Measurements from ENCODE around the gene PDZRN3. TPM values are rescaled to one million over a fixed set of nuclear protein-coding genes. Genes with fewer than 3 reads are reported as not detected.

PDZRN3 gene
- total RNA-seq, 2 donors from 2014 or later = 30.8 to 60.6 TPM

GRCh38 chr3:73418681-73419080, 206.1 kb downstream of the PDZRN3 start:
- intact Hi-C loops (cut with DNase I) = no loop called here
- DNase-seq = no peak
- no peak for ATAC-seq

GRCh38 chr3:73415118-73415517, 209.6 kb downstream of the PDZRN3 start:
- DNase-seq = no peak
- intact Hi-C loops (cut with DNase I) = no loop called here
- no peak for ATAC-seq

GRCh38 chr3:73413619-73414018, 211.1 kb downstream of the PDZRN3 start:
- intact Hi-C loops (cut with DNase I) = no loop called here
- no peak for ATAC-seq
- no peak for DNase-seq

DNA sequence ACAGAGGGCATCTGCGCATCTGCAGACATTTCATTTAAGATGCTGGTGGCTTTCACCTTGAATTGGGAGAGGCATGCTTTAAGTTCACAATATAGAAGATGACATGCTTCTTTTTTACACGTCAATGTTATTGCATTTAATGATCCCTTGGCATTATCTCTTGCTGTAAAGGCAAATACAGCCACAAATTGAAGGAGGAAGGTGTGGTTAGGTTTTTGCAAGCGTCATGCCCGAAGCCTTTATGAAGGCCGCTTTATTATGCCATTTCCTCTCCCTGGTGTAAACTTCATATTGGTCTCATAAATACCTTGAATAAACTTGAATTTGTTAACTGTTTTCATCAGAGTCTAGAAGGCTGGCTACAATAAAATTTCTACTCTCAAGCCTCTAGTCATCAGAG, 212.7 kb downstream of the PDZRN3 start:
- DNase-seq (no peak), ATAC-seq (no peak)
- intact Hi-C loops (cut with DNase I) = no loop called here

DNA sequence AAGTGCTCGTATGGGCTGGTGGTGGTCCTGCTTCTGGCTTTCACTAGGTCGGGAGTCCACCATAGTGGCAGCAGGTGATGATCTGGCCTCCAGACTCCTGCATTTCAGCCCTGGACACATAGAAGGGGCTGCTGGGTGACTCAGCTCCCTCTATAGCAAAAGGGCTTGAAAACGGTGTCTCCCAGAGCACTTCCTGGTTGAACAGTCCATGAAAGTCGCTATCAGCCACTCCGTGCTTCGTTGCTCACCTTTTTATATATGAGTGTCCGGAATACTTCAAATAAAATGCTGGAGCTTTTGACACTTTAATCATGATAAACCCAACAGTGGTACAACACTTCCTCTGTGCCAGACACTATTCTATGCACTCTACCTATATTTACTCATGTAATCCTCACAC, 213.2 kb downstream of the PDZRN3 start:
- intact Hi-C loops (cut with DNase I) = no loop called here
- ATAC-seq = no peak
- no peak for DNase-seq

GRCh38 chr3:73409138-73409763, 215.5 kb downstream of the PDZRN3 start:
- ATAC-seq (no peak), DNase-seq (no peak)
- intact Hi-C loops (cut with DNase I) = no loop called here

DNA sequence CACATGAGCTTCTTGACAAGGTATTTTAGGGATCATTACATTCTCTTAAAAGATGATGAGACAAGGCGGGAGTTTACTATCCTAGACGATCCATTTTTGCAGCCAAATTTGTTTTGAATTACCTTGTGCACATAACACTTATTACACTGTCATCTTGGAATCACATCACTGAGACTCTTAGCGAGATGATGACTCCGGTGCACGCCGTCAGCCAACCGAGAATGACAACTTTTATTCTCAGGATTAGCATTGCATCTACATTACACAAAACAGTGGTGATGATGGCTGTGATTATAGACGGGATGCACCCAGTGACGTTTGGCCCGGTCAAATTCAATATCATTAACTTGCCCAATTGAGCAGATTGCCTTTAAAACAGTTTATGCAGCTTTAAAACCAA, 216.1 kb downstream of the PDZRN3 start:
- ATAC-seq (no peak), DNase-seq (no peak)
- intact Hi-C loops (cut with DNase I) = no loop called here

- intact Hi-C loops (cut with DNase I) = no loop called here
- DNase-seq (no peak), ATAC-seq (no peak)
These were observed 217.2 kb downstream of the PDZRN3 start for GRCh38 chr3:73407577-73407976.

- ATAC-seq (peak in 1 of 2 donors; percentile 35), DNase-seq (no peak)
- intact Hi-C loops (cut with DNase I) = no loop called here
These were observed 218.9 kb downstream of the PDZRN3 start for GRCh38 chr3:73405853-73406252.

DNA sequence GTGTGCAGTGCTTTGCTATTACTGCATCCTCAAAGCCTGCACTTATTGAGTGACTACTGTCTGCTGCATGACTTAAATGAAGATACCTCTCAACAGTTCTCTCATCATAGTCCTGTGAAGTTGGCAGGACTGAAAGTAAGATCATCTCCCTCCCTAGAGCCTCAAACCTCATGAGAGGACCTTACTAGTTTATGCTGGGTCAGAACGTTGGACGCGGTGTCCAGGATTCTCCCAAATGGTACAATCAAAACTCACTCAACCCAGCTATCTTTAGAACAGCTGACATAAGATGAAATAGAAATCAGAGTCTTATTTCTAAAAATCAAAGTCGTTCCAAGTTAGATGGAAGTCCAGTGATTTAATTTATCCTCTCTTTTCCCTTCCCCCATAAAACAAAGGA, 219.7 kb downstream of the PDZRN3 start:
- ATAC-seq = no peak
- intact Hi-C loops (cut with DNase I) = no loop called here
- DNase-seq = no peak

DNA sequence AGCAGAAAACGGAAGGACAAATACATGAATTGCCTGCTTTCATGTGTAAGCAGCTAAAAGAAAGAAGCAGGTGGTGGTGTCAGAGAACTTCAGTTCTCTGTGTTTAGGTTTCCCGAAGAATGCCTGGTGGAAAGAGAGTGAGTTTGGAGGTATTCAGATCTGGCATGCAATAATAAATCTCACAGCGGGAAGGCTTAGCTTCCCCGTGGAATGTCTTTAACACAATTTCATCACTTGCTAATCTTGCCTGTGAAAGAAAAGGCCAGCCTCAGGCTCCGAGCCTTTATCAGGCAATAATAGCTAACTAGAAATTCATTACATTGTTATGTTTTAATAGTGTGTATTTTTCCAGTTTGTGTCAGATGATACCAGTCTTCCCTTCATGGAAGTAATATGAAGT, 220.3 kb downstream of the PDZRN3 start:
- ATAC-seq (peak; percentile 20 to 22), DNase-seq (no peak)
- intact Hi-C loops (cut with DNase I) = no loop called here

- intact Hi-C loops (cut with DNase I) = no loop called here
- DNase-seq (no peak), ATAC-seq (no peak)
These were observed 221.3 kb downstream of the PDZRN3 start for GRCh38 chr3:73403444-73403843.

DNA sequence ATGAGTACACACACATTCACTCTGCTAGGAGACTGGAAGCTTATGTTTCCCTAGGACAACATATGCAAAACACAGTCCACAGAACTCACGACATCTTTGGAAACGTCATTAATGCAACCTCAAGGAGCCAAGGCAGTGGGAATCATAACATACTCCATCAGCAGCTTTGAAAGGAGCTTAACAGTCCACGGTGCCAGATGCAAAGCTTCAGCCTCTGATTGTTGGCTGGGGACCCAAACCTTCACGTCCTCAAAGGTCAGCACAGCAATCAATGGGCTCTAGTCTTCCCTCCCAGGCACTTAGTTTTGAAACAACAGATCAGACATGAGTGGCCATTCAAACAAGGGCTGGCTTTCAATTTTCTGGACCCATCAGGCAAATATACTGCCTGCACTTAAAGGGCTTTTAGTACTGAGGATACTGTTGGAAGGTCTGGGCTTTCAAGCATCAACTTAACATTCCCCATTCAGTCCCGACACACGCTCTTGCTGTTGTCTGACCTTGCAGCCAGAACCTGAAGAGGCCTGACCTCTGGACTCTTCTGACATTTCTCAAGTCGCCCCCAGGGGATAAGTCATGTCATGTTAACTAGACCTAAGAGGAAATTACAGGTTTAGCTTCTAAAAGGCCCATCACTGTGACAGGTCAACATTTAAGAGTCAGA, 223.0 kb downstream of the PDZRN3 start:
- DNase-seq (no peak), ATAC-seq (peak; percentile 56 to 69)
- intact Hi-C loops (cut with DNase I) = no loop called here

DNA sequence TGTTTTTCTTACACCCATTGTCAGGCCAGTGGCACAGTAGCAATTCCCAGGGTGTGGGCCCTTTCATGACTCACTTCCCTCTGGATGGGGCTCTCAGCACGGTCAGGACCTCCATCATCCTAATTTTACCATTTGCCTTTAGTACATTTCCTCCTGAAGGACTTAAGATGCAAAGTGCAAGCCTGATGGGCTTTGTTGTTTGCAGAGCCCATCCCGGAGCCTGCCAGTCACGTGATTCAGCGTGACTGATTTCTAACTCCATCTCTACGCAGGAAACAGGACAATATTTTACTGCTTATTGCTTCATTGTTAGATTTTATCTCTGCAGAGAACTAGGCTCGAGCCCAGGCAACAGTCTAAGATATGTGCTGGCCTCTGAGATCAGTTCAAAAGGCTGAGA, 223.7 kb downstream of the PDZRN3 start:
- DNase-seq (no peak), ATAC-seq (no peak)
- intact Hi-C loops (cut with DNase I) = no loop called here

GRCh38 chr3:73399666-73400253, 225.0 kb downstream of the PDZRN3 start:
- no peak for DNase-seq
- intact Hi-C loops (cut with DNase I) = no loop called here

GRCh38 chr3:73399106-73399505, 225.6 kb downstream of the PDZRN3 start:
- DNase-seq = no peak
- intact Hi-C loops (cut with DNase I) = no loop called here
- peak in 1 of 2 donors; percentile 58 for ATAC-seq

More at GRCh38 chr3:73399666-73400253, 225.0 kb downstream of the PDZRN3 start:
- ATAC-seq = no peak

- no peak for DNase-seq
- intact Hi-C loops (cut with DNase I) = no loop called here
- ATAC-seq = no peak
These were observed 226.7 kb downstream of the PDZRN3 start for GRCh38 chr3:73398084-73398483.

GRCh38 chr3:73394240-73394639, 230.5 kb downstream of the PDZRN3 start:
- no peak for ATAC-seq
- intact Hi-C loops (cut with DNase I) = no loop called here
- no peak for DNase-seq

DNA sequence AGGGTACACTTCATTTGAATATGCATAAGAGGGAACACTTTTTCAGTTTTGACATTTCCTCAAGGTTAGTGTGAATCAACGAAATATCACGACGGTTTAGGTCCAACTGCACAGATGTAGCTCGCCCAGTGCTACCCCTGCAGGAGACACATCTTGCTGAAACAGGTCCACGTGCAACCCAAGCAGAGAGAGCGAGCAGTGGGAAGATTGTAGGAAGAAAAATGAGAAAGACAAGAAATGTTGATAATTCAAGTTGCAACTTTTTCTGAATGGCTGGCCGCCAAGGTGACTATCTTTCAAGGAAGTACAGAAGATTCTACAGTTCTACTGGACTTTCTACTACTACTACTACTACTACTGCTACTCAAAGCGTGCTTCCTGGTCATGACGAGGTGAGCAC, 231.7 kb downstream of the PDZRN3 start:
- ATAC-seq (no peak), DNase-seq (no peak)
- intact Hi-C loops (cut with DNase I) = no loop called here

- intact Hi-C loops (cut with DNase I) = no loop called here
- ATAC-seq (no peak), DNase-seq (no peak)
These were observed 232.8 kb downstream of the PDZRN3 start for GRCh38 chr3:73391984-73392383.

DNA sequence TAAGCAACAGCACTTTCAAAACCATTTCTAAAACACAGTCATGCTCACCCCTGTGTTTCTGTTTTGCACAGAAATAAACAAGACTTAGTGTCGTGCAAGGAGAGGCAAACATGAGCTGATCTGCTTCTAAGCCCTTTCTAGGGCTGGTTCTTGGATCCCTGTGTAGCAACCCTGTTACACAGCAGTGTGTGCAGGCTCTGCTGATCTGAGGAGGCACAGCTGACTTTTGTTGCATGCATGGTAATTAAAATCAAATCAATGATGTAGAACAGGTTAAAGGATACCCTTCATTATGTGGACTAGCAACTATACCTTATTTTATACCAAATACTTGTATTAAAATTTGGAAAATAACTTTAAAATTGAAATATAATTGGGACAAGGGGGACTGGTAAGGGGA, 234.8 kb downstream of the PDZRN3 start:
- DNase-seq (no peak), ATAC-seq (no peak)
- intact Hi-C loops (cut with DNase I) = no loop called here

Measured in left cardiac atrium (tissue), 4 donors.